Esophagus muscularis mucosa (tissue), 4 donors: Measurements from ENCODE around the gene CDH4. TPM values are rescaled to one million over a fixed set of nuclear protein-coding genes. Genes with fewer than 3 reads are reported as not detected.

Experiments
- DNase-seq: peaks from one replicate; pipeline ENCODE4 v3.0.0-alpha.2; 2017; ENCODE audit errors: extremely low spot score
- H3K27ac ChIP-seq, 4 donors: fragments of 200-600 bp; sonication (generic); replicated peaks in 1 of 4; 1 replicate in 3 of 4; 2 replicates in 1 of 4; pipeline ENCODE4 v1.5.1; 2016 to 2019; ENCODE audit warnings: mild to moderate bottlenecking in 1 of 4
- H3K27me3 ChIP-seq, 4 donors: fragments of 200-600 bp; sonication (generic); one replicate each; pipeline versions ENCODE4 v1.5.1 to v1.6.0; 2016 to 2019
- H3K36me3 ChIP-seq, 4 donors: fragments of 200-600 bp; sonication (generic); one replicate each; pipeline ENCODE4 v1.5.1; 2016 to 2019
- H3K4me1 ChIP-seq, 4 donors: fragments of 200-600 bp; sonication (generic); one replicate each; pipeline ENCODE4 v1.5.1; 2016 to 2019
- H3K4me3 ChIP-seq, 4 donors: fragments of 200-600 bp; sonication (generic); 1 replicate in 2 of 4; 2 replicates in 2 of 4; pipeline ENCODE4 v1.5.1; 2016 to 2019; ENCODE audit warnings: mild to moderate bottlenecking in 4 of 4, moderate library complexity in 1 of 4
- H3K9me3 ChIP-seq, 4 donors: fragments of 200-600 bp; sonication (generic); 1 replicate in 3 of 4; 2 replicates in 1 of 4; pipeline ENCODE4 v1.5.1; 2016 to 2019
- EP300 ChIP-seq: sonication (generic); formaldehyde crosslinking; IDR thresholded peaks from one replicate; pipeline ENCODE4 v1.6.1; 2017; ENCODE audit warnings: antibody characterized with exemption
- POLR2A ChIP-seq: fragments of 450-650 bp; IDR thresholded peaks from one replicate; pipeline ENCODE4 v1.6.1; 2017; ENCODE audit warnings: antibody characterized with exemption, moderate library complexity, mild to moderate bottlenecking, low read depth
- POLR2AphosphoS5 ChIP-seq, 2 donors: sonication (generic); formaldehyde crosslinking; IDR thresholded peaks; one replicate each; pipeline ENCODE4 v1.6.1; 2017; ENCODE audit warnings: antibody characterized with exemption in 2 of 2
- WGBS: methylation state at CpG from one replicate; pipeline ENCODE4 v1.1.5; 2018; 5-methylcytosine and 5-hydroxymethylcytosine counted together
- intact Hi-C: fragments of 100-400 bp; cut with DNase I; formaldehyde crosslinking; loops from one replicate; pipeline ENCODE4 v1.15.1; 2023
- total RNA-seq, 4 donors: library from RNA; depleted of rRNA; stranded (reverse); fragments of >200 nt; gene quantifications; one replicate each; pipeline versions ENCODE4 v1.1.0 to v1.2.1, GENCODE V29; 2016
- TF ChIP-seq, protein P1 (sequence below), 3 experiments: fragments of 200-600 bp in 2 of 3; fragments of 450-650 bp in 1 of 3; sonication (generic) in 2 of 3; IDR thresholded peaks; one replicate each; pipeline ENCODE4 v1.5.1; 2017 to 2019; ENCODE audit warnings: antibody characterized with exemption in 3 of 3, mild to moderate bottlenecking in 2 of 3, moderate library complexity in 1 of 3

CDH4 gene
- total RNA-seq, 4 donors from 2014 or later, result 0.42 to 1.3 (median 0.48) TPM

DNA sequence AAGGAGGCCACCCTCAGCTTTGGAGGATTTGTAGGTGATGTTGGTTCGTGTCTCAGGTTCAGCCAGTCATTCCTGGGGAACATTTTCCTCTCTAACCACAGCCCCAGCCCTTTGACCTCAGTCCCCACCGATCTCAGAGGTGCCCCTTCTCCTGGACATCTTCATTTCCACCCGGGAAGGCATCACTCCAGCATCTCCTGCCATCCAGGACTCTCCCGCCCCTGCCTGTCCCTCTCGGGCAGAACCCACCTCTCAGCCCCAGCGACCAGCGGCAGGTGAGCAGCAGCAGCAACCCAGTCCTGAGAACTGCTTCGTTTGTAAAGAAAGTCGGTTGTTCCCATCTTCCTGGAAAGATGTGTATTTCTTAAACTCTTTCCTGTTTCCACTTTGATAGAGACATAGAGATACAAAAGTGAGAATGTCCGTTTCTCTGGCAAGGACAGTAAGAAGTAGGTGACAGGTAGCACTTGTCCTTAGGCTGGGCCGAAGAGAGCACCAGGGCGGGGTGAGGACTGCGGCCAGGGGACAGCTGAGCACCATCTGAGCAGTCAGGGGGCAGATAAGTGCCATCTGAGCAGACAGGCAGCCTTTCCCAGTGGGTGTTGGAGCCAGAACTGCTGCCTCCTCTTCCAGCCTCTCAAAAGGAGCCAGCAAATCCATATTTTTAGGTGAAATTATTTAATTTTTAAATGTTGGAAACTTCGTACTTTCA is 142.2 kb downstream of the CDH4 start:
- no peak overlapping the region for H3K27ac ChIP-seq
- TF ChIP-seq POLR2AphosphoS5 (IDR thresholded peaks at IDR 0.05) (no peak), POLR2A (no peak)
- TF ChIP-seq, protein P1, sequence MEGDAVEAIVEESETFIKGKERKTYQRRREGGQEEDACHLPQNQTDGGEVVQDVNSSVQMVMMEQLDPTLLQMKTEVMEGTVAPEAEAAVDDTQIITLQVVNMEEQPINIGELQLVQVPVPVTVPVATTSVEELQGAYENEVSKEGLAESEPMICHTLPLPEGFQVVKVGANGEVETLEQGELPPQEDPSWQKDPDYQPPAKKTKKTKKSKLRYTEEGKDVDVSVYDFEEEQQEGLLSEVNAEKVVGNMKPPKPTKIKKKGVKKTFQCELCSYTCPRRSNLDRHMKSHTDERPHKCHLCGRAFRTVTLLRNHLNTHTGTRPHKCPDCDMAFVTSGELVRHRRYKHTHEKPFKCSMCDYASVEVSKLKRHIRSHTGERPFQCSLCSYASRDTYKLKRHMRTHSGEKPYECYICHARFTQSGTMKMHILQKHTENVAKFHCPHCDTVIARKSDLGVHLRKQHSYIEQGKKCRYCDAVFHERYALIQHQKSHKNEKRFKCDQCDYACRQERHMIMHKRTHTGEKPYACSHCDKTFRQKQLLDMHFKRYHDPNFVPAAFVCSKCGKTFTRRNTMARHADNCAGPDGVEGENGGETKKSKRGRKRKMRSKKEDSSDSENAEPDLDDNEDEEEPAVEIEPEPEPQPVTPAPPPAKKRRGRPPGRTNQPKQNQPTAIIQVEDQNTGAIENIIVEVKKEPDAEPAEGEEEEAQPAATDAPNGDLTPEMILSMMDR (IDR thresholded peaks at IDR 0.05), result no peak
- H3K4me1 ChIP-seq, result no peaks in the 10 kb centered on the region
- WGBS, result 76% methylated on average over 14 of the region's 14 CpGs
- H3K4me3 ChIP-seq, result no peak overlapping the region
- no peak for DNase-seq
- no peaks in the 10 kb centered on the region for H3K36me3 ChIP-seq
- intact Hi-C loops, result no loop called here
- peaks cover 0 to 25% (median 0%) of the 10 kb centered on the region in 4 donors for H3K27me3 ChIP-seq
- H3K9me3 ChIP-seq, result no peaks in the 10 kb centered on the region

- DNase-seq, result no peak
- H3K27ac ChIP-seq, result no peak overlapping the region
- no peaks in the 10 kb centered on the region for H3K4me1 ChIP-seq
- H3K36me3 ChIP-seq, result no peaks in the 10 kb centered on the region
- peaks cover 0 to 12% (median 6%) of the 10 kb centered on the region in 4 donors for H3K9me3 ChIP-seq
- 82% methylated on average over 19 of the region's 19 CpGs for WGBS
- intact Hi-C loops, result no loop called here
- no peak overlapping the region for H3K4me3 ChIP-seq
- TF ChIP-seq EP300 (no peak), POLR2A (no peak), POLR2AphosphoS5 (IDR thresholded peaks at IDR 0.05) (no peak)
- H3K27me3 ChIP-seq, result peaks cover 0 to 4% (median 0%) of the 10 kb centered on the region in 4 donors
Observed at GRCh38 chr20:61396262-61396848, 144.3 kb downstream of the CDH4 start.

GRCh38 chr20:61397146-61397545 is 145.1 kb downstream of the CDH4 start:
- TF ChIP-seq POLR2AphosphoS5 (IDR thresholded peaks at IDR 0.05) (no peak), POLR2A (no peak), EP300 (no peak)
- TF ChIP-seq, protein P1 (IDR thresholded peaks at IDR 0.05), result no peak
- Histone ChIP-seq H3K27me3 (peaks cover 0 to 4% (median 0%) of the 10 kb centered on the region in 4 donors), H3K27ac (no peak overlapping the region), H3K4me3 (no peak overlapping the region), H3K36me3 (no peaks in the 10 kb centered on the region), H3K9me3 (peaks cover 0 to 12% (median 6%) of the 10 kb centered on the region in 4 donors), H3K4me1 (no peaks in the 10 kb centered on the region)
- intact Hi-C loops, result no loop called here
- DNase-seq, result no peak
- WGBS, result 84% methylated on average over 13 of the region's 13 CpGs

DNA sequence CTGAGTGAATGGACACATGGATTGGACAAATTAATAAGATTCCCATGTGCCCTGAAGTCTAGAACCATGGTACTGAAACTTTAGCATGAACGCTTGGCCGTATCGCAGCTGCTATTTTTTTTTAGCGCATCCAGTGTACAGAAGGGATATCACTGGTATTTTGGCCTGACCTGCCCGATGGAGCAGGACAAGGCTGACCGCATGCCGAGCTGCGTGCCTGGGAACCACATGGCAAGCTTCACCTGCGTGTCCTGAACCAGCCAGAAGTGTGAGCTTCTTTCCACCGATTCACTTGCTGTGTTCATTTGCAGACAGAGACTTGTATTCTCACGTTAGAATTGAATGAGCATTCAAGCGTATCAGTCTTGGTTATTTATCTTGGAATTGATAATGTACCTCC is 145.7 kb downstream of the CDH4 start:
- 80% methylated on average over 11 of the region's 12 CpGs for WGBS
- no peaks in the 10 kb centered on the region for H3K4me1 ChIP-seq
- intact Hi-C loops, result no loop called here

GRCh38 chr20:61399433-61399832 is 147.4 kb downstream of the CDH4 start:
- Histone ChIP-seq H3K9me3 (peaks cover 0 to 15% (median 6%) of the 10 kb centered on the region in 4 donors), H3K36me3 (no peaks in the 10 kb centered on the region), H3K4me3 (no peak overlapping the region), H3K4me1 (no peaks in the 10 kb centered on the region), H3K27ac (no peak overlapping the region), H3K27me3 (no peaks in the 10 kb centered on the region)
- WGBS, result 83% methylated on average over 6 of the region's 7 CpGs
- TF ChIP-seq POLR2A (no peak), EP300 (no peak), POLR2AphosphoS5 (IDR thresholded peaks at IDR 0.05) (no peak)
- TF ChIP-seq, protein P1 (IDR thresholded peaks at IDR 0.05), result no peak
- DNase-seq, result no peak
- intact Hi-C loops, result no loop called here

More for the DNA sequence above, 145.7 kb downstream of the CDH4 start:
- DNase-seq, result no peak
- Histone ChIP-seq H3K9me3 (peaks cover 0 to 12% (median 6%) of the 10 kb centered on the region in 4 donors), H3K27ac (no peak overlapping the region), H3K27me3 (peaks cover 0 to 3% (median 0%) of the 10 kb centered on the region in 4 donors), H3K36me3 (no peaks in the 10 kb centered on the region), H3K4me3 (no peak overlapping the region)
- TF ChIP-seq POLR2A, result no peak
- no peak for TF ChIP-seq EP300
- no peak for TF ChIP-seq POLR2AphosphoS5 (IDR thresholded peaks at IDR 0.05)
- TF ChIP-seq, protein P1 (IDR thresholded peaks at IDR 0.05), result no peak
